Activated CD4-positive, CD25-positive, alpha-beta regulatory T cell treated with anti-CD3 and anti-CD28 coated beads, Interleukin-2, amount 50 U/mL, for 16 hours (primary cell): ENCODE data around the gene ZDHHC5.
"Not testable (repeated sequence)": the region's sequence is repeated elsewhere in the genome, so short reads cannot be mapped to it uniquely, and the experiment has no call there.

Experiments used
- DNase-seq: peaks from one replicate; pipeline ENCODE4 v3.0.0-alpha.2; 2020; ENCODE audit warnings: low read depth, low spot score

ZDHHC5 gene

GRCh38 chr11:57644748-57645688 lies 22.9 kb upstream of the ZDHHC5 start:
- DNase-seq = peak; percentile 79

GRCh38 chr11:57645689-57646085 lies 22.2 kb upstream of the ZDHHC5 start:
- DNase-seq = no peak

- DNase-seq = no peak
Observed at GRCh38 chr11:57646194-57646798, 21.6 kb upstream of the ZDHHC5 start.

- no peak for DNase-seq
Observed at GRCh38 chr11:57646799-57647303, 21.1 kb upstream of the ZDHHC5 start.

GRCh38 chr11:57647372-57647771 lies 20.5 kb upstream of the ZDHHC5 start:
- no peak for DNase-seq

GRCh38 chr11:57647960-57648800 lies 19.7 kb upstream of the ZDHHC5 start:
- no peak for DNase-seq

GRCh38 chr11:57648801-57649735 lies 18.8 kb upstream of the ZDHHC5 start:
- no peak for DNase-seq

- DNase-seq = peak; percentile 34
Observed at GRCh38 chr11:57649826-57650738, 17.8 kb upstream of the ZDHHC5 start, which contains the start of gene YPEL4. Gene YPEL4 (minus strand): TSS chr11:57649912. CDS start chr11:57647107, 2,805 bp downstream.

- no peak for DNase-seq
Observed at GRCh38 chr11:57650739-57651090, 17.2 kb upstream of the ZDHHC5 start.

GRCh38 chr11:57651408-57651807 lies 16.5 kb upstream of the ZDHHC5 start:
- no peak for DNase-seq

- DNase-seq = not testable (repeated sequence)
Observed at GRCh38 chr11:57652230-57652629, 15.7 kb upstream of the ZDHHC5 start.

GRCh38 chr11:57652662-57653061 lies 15.3 kb upstream of the ZDHHC5 start:
- DNase-seq = no peak

GRCh38 chr11:57653163-57653562 lies 14.8 kb upstream of the ZDHHC5 start:
- no peak for DNase-seq

GRCh38 chr11:57656885-57657193 lies 11.1 kb upstream of the ZDHHC5 start:
- DNase-seq = no peak

- peak; percentile 100 for DNase-seq
Observed at GRCh38 chr11:57657194-57658022, 10.5 kb upstream of the ZDHHC5 start, which contains the start of gene CLP1. Gene CLP1 (plus strand): TSS chr11:57657762. CDS start chr11:57659477, 1,715 bp downstream.

- no peak for DNase-seq
Observed at GRCh38 chr11:57658023-57658361, 9.9 kb upstream of the ZDHHC5 start.

- no peak for DNase-seq
Observed at GRCh38 chr11:57659669-57660068, 8.2 kb upstream of the ZDHHC5 start.

- DNase-seq = no peak
Observed at GRCh38 chr11:57662893-57663292, 5.0 kb upstream of the ZDHHC5 start.

GRCh38 chr11:57663975-57664374 lies 3.9 kb upstream of the ZDHHC5 start:
- no peak for DNase-seq
